SK-N-MC (cell line): ENCODE results near the gene SLC16A5.

ENCODE experiments used
- EZH2 ChIP-seq: fragments of 200-600 bp; sonication (generic); IDR thresholded peaks from one replicate; pipeline ENCODE4 v1.6.1; 2017; ENCODE audit warnings: antibody characterized with exemption
- FOXP2 ChIP-seq: optimal IDR thresholded peaks from 2 replicates; pipeline ENCODE3; 2011; ENCODE audit warnings: mild to moderate bottlenecking, moderate library complexity; ENCODE audit not compliant: insufficient read depth; ENCODE audit errors: extremely low read length, control extremely low read depth
- POLR2AphosphoS5 ChIP-seq: IDR thresholded peaks from 2 replicates; pipeline ENCODE4 v1.6.1; 2012; ENCODE audit warnings: mild to moderate bottlenecking, low read depth, low read length, borderline replicate concordance

DNA sequence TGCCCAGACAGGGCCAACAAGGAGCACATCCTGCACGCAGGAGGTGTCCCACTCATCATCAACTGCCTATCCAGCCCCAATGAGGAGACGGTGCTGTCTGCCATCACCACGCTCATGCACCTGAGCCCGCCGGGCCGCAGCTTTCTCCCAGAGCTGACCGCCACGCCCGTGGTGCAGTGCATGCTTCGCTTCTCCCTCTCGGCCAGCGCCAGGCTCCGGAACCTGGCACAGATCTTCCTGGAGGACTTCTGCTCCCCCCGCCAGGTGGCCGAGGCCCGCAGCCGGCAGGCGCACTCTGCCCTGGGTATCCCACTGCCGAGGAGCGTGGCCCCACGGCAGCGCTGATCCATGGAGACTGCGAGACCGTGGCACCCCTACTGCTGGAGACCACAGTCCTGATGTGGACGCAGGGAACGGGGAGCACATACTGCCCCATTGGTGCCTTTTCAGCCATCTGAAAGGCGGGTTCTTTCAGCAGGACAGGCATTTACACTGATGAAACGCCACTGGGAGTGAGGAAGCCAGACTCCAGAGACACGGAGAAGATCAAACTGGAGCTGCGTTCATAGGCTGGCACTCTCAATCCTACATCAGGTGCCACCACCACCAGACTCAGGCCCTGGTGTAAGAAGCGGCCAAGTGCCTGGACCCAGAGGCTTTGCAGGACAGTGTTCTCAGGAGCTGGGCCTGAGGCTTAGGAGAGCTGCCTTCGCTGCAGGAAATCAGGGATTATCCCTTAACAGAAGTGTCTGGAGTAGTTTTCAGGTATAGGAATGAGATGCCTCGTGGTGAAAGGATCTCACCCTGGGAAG is 41.1 kb downstream of the SLC16A5 start:
- no peak for TF ChIP-seq EZH2
- TF ChIP-seq POLR2AphosphoS5 = no peak; the same call in 1 of the 2 replicates
- no peak for TF ChIP-seq FOXP2
